Ishikawa (cell line): Measurements from ENCODE around the gene ZNF618.

ENCODE experiments used
- CEBPB ChIP-seq: IDR thresholded peaks from 2 replicates; pipeline ENCODE4 v1.6.1; 2012
- CREB1 ChIP-seq: IDR thresholded peaks from 2 replicates; pipeline ENCODE4 v1.6.1; 2012; ENCODE audit warnings: low read depth
- EGR1 ChIP-seq: IDR thresholded peaks from 2 replicates; pipeline ENCODE4 v1.6.1; 2012
- EP300 ChIP-seq: IDR thresholded peaks from 2 replicates; pipeline ENCODE4 v1.6.1; 2012; ENCODE audit warnings: borderline replicate concordance
- FOXM1 ChIP-seq: IDR thresholded peaks from 2 replicates; pipeline ENCODE4 v1.6.1; 2012; ENCODE audit warnings: low read depth, borderline replicate concordance
- NFIC ChIP-seq: IDR thresholded peaks from 2 replicates; pipeline ENCODE4 v1.6.1; 2012
- RAD21 ChIP-seq: IDR thresholded peaks from 2 replicates; pipeline ENCODE4 v1.6.1; 2012; ENCODE audit warnings: low read depth
- TAF1 ChIP-seq: IDR thresholded peaks from 2 replicates; pipeline ENCODE4 v1.6.1; 2012; ENCODE audit warnings: low read depth, mild to moderate bottlenecking
- TCF12 ChIP-seq: IDR thresholded peaks from 2 replicates; pipeline ENCODE4 v1.6.1; 2012; ENCODE audit warnings: low read depth
- TEAD4 ChIP-seq: IDR thresholded peaks from 2 replicates; pipeline ENCODE4 v1.6.1; 2012
- YY1 ChIP-seq: IDR thresholded peaks from 2 replicates; pipeline ENCODE4 v1.6.1; 2012; ENCODE audit warnings: low read depth
- ZBTB7A ChIP-seq: IDR thresholded peaks from 2 replicates; pipeline ENCODE4 v1.6.1; 2012; ENCODE audit warnings: low read depth
- TF ChIP-seq, protein P1 (sequence below): IDR thresholded peaks from 2 replicates; pipeline ENCODE4 v1.6.1; 2012
- TF ChIP-seq, protein P2 (sequence below): IDR thresholded peaks from 2 replicates; pipeline ENCODE4 v1.6.1; 2012
- TF ChIP-seq, protein P3 (sequence below): IDR thresholded peaks from 2 replicates; pipeline ENCODE4 v1.6.1; 2012; ENCODE audit warnings: low read depth, mild to moderate bottlenecking

The ZNF618 gene

DNA sequence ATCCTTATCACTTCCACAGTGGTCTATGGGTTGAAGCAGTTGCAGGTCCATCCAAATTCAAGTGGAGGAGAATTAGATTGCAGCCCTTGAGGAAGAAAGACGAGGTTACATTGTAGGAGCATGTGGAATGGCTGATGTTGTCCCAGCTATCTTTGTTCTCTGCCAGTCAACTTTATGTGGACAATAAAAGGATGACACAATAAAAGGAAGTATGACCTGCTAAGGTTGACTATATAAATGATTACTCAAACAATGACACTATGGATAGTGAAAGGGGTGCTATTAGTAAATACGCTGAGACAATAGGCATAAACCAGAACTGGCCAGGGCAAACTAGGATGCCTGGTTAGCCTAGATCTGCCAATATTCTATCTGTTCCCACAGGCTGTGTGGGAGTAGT lies 12.8 kb upstream of the ZNF618 start:
- TF ChIP-seq, protein P1, sequence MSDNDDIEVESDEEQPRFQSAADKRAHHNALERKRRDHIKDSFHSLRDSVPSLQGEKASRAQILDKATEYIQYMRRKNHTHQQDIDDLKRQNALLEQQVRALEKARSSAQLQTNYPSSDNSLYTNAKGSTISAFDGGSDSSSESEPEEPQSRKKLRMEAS: no peak
- TF ChIP-seq CREB1: no peak
- TF ChIP-seq FOXM1: no peak
- TF ChIP-seq RAD21: no peak
- TF ChIP-seq ZBTB7A: no peak
- no peak for TF ChIP-seq TCF12
- no peak for TF ChIP-seq EGR1
- TF ChIP-seq TEAD4: no peak
- no peak for TF ChIP-seq CEBPB
- TF ChIP-seq, protein P2, sequence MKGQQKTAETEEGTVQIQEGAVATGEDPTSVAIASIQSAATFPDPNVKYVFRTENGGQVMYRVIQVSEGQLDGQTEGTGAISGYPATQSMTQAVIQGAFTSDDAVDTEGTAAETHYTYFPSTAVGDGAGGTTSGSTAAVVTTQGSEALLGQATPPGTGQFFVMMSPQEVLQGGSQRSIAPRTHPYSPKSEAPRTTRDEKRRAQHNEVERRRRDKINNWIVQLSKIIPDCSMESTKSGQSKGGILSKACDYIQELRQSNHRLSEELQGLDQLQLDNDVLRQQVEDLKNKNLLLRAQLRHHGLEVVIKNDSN: no peak
- no peak for TF ChIP-seq EP300
- TF ChIP-seq NFIC: no peak
- TF ChIP-seq, protein P3, sequence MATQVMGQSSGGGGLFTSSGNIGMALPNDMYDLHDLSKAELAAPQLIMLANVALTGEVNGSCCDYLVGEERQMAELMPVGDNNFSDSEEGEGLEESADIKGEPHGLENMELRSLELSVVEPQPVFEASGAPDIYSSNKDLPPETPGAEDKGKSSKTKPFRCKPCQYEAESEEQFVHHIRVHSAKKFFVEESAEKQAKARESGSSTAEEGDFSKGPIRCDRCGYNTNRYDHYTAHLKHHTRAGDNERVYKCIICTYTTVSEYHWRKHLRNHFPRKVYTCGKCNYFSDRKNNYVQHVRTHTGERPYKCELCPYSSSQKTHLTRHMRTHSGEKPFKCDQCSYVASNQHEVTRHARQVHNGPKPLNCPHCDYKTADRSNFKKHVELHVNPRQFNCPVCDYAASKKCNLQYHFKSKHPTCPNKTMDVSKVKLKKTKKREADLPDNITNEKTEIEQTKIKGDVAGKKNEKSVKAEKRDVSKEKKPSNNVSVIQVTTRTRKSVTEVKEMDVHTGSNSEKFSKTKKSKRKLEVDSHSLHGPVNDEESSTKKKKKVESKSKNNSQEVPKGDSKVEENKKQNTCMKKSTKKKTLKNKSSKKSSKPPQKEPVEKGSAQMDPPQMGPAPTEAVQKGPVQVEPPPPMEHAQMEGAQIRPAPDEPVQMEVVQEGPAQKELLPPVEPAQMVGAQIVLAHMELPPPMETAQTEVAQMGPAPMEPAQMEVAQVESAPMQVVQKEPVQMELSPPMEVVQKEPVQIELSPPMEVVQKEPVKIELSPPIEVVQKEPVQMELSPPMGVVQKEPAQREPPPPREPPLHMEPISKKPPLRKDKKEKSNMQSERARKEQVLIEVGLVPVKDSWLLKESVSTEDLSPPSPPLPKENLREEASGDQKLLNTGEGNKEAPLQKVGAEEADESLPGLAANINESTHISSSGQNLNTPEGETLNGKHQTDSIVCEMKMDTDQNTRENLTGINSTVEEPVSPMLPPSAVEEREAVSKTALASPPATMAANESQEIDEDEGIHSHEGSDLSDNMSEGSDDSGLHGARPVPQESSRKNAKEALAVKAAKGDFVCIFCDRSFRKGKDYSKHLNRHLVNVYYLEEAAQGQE: no peak
- TF ChIP-seq TAF1: no peak
- no peak for TF ChIP-seq YY1

DNA sequence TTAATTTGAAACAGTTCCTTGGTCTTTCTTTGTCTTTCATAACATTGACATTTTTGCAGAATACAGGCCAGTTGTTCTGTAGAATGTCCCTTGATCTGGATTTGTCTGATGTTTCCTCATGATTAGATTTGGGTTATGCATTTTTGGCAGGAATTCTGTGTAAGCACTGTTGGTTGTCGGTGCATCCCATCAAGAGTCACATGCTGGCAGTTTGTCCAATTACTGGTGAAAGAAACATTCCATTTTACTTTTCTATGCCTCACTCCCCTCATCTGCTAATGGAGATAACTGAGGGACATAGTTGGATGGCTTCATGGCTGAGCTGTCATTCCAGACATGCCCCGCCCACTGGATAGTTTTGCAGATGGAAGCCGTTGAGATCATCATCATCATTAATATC lies 7.6 kb upstream of the ZNF618 start:
- no peak for TF ChIP-seq CEBPB
- TF ChIP-seq, protein P2: peak; percentile 17; the same call in 1 of the 2 replicates

DNA sequence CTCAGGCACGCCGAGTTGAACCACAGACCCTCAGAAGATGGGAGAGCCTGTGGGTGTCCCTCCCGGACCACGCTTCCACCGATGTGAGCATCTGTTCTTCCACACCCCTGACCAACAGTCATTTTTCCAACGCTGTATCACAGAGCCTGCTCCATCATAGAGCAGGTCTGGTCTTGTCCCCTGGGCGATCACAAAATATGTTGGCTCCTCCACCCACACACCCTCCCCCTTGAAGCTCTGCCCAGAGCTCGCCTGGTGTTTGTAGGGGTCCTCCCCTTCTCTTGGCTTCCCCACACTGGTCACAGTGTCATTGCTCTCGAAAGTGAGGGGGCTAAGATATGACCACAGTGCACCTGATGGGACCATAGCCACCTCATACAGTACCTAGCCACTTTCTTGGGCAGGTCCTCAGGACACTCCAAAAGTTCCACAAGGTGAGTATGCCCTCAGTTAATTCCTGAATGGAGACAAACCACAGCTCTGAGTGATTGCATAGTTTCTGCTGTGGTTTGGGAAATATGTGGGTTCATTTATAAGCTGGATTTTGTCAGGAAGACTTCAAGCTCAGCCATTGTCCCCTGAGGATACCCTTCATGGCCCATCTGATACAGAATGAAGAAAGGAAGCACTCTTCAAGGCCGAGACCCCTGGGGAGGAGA lies 3.5 kb upstream of the ZNF618 start:
- no peak for TF ChIP-seq CREB1
- no peak for TF ChIP-seq EGR1
- TF ChIP-seq FOXM1: no peak
- TF ChIP-seq TEAD4: no peak
- TF ChIP-seq TCF12: no peak
- no peak for TF ChIP-seq NFIC
- TF ChIP-seq, protein P1: no peak
- TF ChIP-seq, protein P2: no peak

DNA sequence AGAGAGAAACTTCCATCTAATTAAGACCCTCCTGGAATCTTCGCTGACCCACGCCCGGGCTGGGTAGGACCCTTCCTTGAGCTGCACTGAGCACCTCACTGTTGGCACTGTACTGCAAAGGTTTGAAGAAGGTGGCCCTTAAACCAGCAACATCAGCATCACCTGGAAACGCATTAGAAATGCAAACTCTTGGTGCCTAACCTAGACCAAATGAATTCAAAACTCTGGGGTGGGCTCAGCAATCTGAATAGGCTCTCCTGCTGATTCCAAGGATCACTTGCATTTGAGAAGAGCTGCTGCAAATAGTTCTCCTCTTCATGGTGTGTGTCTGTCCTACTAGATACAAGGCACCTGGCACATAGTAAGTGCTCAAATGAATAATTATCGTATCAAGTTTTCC lies 2.7 kb upstream of the ZNF618 start:
- TF ChIP-seq RAD21 (no peak), CEBPB (no peak), YY1 (no peak), EP300 (no peak), ZBTB7A (no peak)
- TF ChIP-seq, protein P1: no peak
- TF ChIP-seq, protein P2: no peak

DNA sequence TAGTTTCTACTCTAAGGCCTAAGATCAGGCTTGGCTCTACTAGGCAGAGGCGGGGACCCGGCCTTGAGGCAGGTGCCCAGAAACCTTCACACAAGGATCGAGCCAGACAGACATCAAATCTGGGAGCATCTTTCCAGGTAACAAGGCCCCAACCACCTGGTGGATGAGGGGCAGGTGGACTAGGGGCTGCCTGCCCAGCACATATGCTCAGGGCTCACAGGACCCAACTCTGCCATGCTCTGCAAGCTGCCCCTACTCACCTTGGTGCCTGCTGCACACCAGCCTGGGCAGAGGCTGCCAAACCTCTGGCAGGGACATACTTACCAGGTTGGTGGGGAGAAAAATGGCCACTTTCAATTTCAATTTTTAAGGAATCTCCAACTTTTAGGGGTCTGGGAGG lies 2.2 kb upstream of the ZNF618 start:
- TF ChIP-seq TAF1: no peak
- no peak for TF ChIP-seq RAD21
- TF ChIP-seq FOXM1: no peak
- TF ChIP-seq NFIC: no peak
- no peak for TF ChIP-seq TCF12
- TF ChIP-seq, protein P3: no peak
- TF ChIP-seq TEAD4: no peak
